GM18502 (cell line): ENCODE measurements around the gene TTLL12.

ENCODE experiments used
- ATAC-seq: cut with Tn5 transposase; IDR thresholded peaks from one replicate; pipeline ENCODE4 v1.9.1; 2021; ENCODE audit warnings: mild to moderate bottlenecking; ENCODE audit not compliant: unreplicated experiment, poor library complexity

Gene TTLL12

DNA sequence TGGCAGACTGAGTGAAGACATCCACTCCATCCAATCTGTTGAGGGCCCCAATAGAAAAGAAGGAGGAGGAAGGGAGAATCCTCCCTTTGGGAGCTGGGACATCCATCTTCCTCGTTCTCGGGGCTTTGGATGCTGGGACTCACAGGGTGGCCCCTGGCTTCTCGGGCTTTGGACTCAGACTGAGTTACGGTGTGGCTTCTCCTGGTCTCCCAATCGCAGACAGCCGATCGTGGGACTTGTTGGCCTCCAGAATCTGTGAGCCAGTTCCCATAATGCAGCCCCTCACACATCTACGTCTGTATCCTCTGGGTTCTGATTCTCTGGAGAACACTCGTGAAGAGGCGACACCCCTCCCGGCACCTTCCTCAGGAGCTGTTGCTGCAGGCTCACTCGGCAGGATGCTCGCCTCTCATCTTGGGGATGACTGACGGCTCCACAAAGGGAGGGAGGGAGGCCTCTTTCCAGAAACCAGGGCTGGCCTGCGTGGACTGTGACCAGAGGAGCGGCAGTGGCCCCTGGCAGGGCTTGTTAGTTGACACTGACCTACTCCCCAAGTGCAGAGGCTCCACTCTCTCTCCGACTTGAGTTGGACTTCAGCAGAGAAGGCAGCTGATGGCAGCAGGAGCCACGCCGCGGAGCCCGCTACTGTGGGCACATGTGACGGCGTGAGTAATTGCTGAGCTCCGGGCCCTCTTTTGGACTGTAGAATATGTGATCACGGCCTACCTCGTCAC is 14.7 kb upstream of the TTLL12 start:
- ATAC-seq, result no peak

DNA sequence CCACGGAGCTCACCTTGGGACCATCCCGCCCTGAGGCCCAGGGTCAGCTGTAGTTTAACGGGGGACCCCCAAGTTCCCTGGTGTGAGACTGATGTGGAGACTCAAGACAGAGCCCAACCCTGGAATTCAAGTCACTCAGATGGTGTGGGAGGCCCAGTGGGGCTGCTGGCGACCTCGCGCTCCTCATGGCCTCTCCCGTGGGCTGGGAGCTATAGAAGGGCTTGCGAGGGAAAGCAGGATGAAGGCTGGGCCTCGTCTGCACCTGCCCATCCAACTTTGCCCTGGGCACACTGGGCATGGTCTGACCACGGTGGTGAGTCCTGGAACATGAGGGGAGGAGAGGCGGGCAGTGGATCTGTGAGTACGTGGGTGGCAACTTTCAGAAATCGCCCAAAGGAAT is 13.6 kb upstream of the TTLL12 start:
- ATAC-seq, result no peak

DNA sequence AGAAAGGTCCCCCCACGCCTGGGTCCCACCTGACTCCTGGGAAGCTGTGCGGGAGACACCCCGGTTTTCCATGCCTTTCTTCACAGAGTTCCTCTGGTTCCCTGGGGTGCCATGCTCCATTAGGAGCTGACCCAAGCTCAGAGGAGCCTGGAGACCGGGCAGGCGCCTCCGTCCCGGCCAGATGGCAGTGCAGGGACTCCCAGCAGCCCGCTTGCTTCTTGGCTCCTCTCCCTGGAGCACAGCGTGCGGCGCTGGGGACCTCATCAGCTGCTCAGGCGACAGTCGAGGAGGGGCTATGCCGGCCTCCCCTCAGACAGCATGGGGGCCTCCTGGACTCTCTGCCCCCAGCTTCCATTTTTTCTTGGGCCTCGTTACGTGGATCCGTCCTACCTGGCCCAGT is 13.1 kb upstream of the TTLL12 start:
- ATAC-seq, result no peak

DNA sequence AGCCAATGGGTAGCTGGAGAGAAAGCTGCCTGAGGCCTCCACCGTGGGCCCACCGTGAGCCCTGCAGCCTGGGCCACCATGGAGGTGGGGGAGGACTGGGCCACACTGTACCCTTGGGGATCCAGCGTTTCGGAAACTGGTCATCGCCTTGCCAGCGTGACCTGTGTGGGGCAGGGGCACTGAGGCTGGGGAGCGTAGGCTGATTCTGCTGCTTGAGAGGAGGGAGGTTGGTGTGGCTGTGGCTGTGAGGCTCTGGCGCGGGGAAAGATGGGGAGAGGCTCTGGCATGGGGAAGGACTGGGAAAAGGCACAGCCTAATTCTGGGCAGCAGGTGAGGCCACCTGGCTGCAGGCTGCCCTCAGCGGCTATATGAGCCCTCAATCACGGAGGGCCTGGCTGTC is 12.6 kb upstream of the TTLL12 start:
- no peak for ATAC-seq

DNA sequence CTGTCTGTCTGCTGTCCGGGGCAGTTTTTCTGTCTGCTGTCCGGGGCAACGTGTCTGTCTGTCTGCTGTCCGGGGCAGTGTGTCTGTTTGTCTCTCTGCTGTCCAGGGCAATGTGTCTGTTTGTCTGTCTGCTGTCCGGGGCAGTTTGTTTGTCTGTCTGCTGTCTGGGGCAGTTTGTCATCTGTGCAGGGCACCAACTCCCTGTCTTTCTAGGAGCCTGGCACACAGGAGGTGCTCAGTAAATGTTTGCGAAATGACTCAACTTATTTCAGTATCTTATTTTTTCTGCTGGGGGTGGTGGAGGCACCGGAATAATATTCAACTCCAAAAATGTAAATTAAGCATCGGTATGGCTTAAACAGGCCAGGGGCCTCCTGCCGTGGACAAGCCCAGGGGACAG is 12.0 kb upstream of the TTLL12 start:
- ATAC-seq, result no peak

DNA sequence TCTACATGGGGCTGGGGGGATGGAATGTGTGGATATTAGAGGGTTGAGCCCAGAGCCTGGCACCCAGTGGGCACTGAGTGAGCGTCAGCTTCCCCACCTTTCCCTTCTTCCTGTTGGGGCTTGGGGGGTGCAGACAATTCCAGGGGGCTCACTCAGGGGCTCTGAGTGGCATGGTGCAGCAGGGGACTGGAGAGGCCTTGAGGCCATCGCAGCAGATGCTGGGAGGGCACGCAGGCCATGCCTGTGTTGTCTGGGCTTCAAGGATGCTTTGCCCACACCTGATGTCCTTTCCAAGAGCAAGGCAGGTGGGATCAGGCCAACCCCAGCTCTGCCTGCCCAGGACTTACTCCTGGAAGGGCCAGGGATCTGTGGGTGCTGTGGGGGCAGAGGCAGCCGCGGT is 11.2 kb upstream of the TTLL12 start:
- no peak for ATAC-seq

DNA sequence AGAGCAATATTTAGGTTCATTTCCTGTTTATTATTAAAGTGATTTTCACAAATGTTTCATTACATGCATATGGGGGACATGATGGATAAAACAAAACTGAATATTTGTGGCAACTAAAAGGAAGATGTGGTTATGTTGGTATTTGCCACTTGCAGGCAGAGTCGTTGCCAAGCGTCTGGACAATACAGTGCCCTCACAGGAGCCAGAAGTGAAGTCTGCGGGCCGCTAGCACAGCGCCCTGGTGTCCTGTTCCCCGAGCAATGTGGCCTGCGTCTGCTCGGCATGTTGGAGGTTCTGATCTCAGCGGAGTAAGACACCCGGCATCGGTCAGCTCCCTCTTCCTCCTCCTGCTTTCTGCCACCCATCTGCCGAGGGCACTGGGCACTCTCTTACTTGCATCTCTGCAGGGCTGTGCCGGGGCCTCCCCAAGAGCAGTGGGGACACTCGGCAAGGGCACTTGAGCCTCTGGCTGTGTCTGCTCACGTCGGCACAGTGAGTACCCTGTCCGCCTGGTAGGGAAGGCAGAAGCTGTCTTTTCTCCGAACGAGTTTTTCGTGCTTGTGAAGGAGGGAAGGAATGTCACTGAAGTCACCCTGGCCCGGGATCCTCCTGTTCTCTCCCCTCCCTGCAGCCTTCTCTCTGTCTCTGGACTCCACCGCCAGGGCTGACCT is 10.5 kb upstream of the TTLL12 start:
- no peak for ATAC-seq

DNA sequence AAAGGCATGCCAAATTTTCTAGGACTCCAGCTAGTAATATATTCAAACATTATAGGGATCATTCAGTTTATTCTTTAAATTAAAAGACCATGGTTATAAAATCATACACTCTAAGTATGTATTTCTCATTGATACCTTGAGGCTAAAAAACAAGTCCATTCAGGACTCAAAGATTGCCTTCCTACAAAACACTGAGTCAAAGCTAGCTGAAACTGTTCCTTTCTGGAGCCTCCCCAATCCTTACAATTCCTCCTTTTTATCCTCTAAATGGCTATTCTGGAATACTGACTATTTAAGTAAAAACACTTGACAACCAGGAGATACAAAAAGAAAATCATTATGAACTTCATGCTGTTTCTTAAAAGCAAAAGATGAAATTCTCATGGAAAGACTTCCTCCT is 4.9 kb upstream of the TTLL12 start:
- ATAC-seq, result no peak

DNA sequence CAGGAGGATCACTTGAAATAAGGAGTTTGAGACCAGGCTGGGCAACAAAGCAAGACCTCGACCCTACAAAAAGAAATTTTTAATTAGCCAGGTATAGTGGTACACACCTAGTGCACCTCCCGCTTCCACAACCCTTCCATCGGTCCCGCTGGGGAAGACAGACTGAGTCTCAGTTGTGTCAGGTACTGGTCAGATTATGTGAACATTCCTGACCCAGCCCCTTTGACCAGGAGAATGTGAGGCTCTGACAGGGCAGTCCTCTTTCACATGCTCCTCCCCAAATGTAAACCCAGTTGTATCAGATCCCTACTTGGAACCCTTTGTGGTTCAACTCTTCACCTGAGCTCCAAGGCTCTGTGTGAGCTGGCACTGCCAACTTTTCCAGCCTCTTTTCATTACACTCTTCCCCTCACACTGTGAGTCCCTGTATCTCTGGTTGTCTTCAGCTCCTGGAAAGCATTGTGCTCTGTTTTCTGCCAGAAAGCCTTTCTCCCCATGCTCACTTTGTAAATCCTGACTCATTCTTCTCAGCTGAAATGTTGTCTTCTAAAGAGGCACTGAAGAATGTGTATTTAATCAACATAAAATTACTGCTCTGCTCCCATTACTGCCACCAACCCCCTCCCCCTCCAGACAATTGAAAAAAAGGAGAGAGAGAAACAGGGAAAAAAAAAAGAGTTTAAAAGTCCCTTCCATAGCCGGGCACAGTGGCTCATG is 2.1 kb upstream of the TTLL12 start:
- ATAC-seq, result no peak

DNA sequence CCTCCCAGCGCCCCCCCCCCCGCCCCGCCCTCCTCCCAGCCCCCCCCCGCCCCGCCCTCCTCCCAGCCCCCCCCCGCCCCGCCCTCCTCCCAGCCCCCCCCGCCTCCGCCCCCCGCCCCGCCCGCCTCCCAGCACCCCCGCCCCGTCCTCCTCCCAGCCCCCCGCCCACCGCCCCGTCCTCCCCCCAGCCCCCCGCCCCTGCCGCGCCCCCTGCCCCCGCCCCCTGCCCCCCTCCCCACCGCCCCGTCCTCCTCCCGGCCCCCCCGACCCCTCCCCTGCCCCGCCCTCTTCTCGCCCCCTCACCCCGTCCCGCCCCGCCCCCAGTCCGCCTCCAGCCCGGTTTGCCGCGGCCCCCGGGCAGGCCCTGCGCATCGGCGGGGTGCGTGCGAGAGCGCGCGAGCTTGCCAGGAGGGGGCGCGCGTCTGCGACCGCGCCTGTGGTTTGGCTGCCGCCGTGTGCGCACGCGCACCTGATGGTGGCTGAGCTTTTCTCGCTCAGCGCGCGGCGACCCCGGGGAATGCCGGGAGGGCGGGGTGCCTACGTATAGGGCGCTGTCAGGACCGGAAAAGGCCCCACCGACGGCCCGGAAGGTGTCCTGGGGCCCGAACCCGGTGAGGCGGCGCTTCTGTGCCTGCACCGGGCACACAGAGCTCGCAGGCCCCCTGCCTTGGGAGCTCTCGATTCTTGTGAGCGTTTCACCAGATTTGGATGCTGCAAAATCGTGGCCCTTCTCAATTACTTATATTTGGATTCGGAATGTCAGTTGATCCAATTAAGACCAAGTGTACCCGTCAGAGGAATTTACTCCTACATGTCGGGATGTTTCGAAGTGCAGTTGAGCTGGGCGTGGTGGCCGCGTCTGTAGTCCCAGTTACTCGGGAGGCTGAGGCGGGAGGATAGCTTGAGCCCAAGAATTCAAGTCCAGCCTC is 501 bp upstream of the TTLL12 start:
- peak; percentile 78 for ATAC-seq

DNA sequence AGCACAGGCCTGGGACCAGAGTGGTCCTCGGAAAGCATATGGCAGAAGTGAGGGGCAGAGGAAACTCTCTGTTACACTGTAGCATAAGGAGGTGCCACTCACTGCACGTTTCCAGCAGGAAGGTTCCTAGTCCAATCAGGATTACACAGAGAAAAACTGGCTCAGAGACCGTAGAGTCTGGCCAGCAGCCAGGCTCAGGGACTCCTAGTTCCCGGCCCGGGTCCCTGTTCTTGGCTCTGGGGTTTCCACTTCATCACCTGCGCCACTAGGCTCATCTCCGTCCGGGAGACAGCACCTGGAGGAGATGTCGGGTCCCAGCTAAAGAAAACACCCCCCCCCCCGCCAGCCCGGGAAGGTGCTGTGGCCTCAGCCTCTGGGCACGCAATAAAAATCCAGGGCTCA is 1.1 kb downstream of the TTLL12 start:
- no peak for ATAC-seq

DNA sequence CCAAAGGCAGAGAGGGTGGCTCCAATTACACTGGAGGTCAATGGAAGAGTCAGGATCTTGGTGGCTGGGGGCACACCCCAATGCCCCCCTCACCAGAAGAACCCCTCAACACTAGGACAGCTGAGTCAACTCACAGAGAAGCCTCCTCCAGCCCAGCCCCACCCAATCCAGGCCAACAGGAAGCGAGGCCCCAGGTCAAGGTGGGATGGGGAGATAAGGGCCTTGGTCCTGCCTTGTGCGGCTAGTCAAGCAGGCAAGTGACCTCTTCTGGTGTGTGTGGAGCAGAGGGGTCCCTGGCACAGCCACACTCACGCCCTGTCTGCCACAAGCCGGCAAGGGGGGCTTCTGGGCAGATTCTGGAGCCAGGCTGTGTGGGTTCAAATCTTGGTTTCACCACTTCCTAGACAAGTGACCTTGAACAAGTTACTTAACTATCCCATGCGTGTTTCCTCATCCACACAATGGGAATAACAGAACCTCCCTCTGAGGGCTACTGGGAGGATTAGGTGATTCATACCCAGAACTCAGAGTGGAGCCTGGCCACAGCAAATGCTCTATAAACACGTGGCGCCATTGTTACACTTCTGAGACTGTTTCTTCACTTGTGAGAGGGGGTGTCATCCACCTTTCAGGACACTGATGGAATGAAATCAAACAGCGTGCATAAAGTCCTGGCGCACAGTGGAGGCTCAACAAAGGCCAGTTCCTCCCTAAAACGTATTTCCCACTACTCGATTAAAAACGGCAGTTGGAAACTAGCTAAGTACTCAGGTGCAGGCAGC is 3.2 kb downstream of the TTLL12 start:
- no peak for ATAC-seq

DNA sequence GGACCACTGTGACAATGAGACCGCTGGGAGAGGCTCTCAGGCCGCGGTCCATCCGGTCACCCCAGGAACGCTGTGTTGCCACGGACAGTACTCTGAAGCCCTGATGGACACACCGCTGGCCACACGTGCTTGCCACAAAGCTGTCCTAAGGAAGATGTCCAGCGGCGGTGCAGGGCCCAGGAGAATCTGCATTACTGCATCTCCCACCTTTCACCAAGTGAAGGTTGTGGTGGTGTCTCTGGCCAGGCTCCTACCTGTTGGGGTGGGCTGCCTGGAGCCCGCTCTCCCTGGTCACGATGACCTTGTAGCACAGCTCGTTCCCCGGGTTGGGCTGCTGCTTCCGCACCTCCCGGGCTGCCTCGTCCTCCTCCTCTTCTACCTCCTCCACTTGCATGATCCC is 4.2 kb downstream of the TTLL12 start:
- no peak for ATAC-seq

DNA sequence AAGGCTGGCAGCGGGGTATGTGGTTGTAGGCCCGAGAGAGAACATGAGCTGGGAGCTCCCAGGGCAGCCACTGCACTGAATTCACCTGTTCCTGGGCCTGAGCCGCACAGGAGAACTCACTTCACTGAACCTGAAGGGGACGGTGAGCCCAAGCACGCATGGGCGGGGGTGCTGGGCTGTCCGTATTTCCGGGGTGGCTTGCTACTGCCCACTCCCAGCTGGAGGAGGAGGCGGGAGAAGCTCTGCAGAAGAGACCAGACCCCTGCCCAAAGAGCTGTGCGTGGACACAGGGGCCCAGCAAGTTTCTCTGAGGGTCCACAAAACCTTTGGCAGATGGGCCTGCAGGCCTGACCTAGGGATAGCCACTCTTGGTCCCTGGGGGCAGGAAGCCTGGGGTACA is 4.8 kb downstream of the TTLL12 start:
- ATAC-seq, result no peak

DNA sequence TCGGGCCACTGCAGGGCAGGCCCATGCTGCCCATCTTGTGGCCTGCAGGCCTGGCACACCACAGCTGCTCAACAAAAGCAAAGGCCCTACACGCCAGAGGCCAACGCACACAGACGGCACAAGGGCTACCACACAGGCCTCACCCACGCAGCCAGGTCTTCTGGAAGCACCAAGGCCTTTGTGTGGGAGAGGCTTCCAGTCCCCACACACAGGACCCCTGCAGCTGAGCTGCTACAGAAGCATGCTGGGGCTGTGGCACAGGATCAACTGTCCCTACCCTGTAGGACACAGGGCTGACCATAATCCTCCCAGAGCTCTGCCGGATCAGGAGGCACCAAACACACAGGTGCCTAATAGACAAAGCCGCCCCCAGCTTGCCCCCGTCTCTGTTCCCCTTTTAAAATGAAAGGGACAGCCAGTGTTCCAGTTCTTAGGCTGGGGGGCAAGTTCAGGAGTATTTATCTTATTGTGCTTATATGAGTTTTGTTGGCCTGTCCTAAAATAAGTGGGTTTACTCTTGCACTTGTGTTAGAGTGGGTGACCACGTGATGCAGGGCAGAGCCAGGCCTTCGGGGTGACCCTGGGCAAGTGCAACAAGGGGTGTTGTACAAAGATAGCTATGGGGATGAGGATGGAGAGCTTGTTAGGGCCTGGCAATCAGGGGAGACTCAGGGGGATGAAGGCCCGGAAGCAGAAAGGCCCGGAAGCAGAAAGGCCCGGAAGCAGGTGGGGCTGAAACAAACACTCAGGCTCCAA is 5.4 kb downstream of the TTLL12 start:
- ATAC-seq, result no peak

DNA sequence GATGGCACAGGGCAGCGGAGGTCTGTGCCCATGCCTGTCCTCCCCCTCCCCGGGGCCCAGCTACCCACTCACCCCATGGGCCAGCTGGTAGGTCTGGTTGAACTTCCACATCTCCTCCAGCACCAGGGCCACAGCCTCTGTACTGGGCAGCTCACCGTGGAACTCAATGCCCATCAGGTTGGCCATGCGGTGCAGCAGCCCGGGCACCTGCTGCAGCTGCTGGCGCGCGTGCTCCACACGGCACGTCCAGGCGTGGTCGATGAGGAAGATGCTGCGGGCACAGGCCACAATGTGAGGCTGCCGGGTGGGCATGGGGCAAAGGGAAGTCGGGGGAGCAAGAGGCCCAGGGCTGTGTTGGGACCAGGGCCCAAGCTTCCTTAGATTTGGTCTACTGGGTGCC is 6.3 kb downstream of the TTLL12 start:
- no peak for ATAC-seq

DNA sequence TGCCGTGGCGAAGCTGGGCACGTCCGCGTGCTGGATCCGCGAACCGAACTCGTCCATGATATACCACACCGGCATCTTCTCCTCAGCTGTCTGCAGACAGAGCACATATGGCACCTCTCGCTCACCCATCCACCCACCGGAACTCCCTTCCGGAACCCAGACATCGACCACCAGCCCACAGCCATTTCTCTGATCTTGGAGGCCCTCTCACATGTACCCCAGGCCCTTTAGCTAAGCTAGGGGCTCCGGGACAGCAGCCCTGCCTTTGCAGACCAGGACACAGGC is 7.1 kb downstream of the TTLL12 start:
- no peak for ATAC-seq

DNA sequence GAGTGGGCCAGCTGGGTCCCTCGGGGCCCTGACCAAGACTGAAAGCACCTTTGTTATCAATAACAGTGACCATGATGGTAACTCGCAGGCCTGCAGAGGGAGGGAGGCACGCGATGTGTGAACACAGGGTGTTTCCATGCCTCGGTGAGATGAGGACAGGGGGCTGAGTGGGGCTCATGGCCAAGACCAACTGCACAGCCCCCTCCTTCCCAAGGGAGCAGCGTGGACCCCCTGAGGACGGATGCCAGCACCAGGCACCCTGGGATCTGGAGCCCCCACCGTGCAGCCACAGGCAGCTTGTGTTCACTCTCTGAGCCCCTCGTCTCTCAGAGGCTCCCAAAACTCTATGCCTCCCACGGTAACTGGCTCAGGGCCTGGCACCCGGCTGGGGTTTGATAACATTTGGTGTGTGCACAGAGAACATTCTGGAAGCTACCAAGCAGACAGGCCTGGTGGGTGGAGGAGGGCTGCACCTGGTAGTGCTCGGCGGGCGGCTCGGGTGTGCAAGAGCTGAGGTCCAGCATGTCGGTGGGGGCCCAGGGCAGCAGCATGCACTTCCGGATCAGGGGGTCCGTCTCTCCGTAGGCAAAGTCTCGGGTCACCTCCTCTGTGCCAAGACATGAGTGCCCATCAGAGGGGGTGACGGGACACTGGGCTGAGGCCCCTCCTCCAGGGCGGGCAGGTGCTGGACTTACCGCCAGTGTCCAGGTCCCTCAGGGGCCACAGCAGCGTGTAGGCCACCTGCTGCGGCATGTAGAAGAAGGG is 7.6 kb downstream of the TTLL12 start:
- ATAC-seq, result no peak

DNA sequence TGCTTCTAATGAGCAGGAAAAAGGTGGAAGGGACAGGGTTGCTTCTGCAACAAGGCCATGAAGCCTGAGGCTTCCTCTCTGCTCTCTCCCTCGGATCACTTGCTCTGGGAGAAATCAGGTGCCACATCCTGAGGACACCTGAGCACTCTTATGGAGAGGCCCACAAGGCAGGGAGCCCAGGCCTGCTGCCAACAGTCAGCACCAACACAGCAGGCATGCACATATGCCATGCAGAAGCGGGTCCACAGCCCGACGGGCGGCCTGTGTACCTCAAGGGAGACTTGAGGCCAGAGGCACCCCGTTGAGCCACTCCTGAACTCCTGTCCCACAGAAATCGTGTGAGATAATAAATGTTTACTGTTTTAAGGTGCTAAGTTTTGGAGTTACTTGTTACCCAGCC is 9.5 kb downstream of the TTLL12 start:
- ATAC-seq, result no peak
